GM12874 (cell line): Measurements from ENCODE around the gene TNIK.

ENCODE experiments used
- CTCF ChIP-seq: IDR thresholded peaks from 2 replicates; pipeline ENCODE4 v1.5.1; 2011; ENCODE audit warnings: low read depth, mild to moderate bottlenecking, control low read depth, low read length, moderate library complexity; ENCODE audit not compliant: insufficient read depth

Gene TNIK

GRCh38 chr3:171356251-171356650 lies 104.0 kb downstream of the TNIK start:
- no peak for TF ChIP-seq CTCF

GRCh38 chr3:171354706-171355582 lies 105.3 kb downstream of the TNIK start:
- no peak for TF ChIP-seq CTCF

GRCh38 chr3:171354049-171354705 lies 106.0 kb downstream of the TNIK start:
- no peak for TF ChIP-seq CTCF

- TF ChIP-seq CTCF, result no peak
Observed at GRCh38 chr3:171353423-171353822, 106.8 kb downstream of the TNIK start.

- no peak for TF ChIP-seq CTCF
Observed at GRCh38 chr3:171352387-171352935, 107.7 kb downstream of the TNIK start.

- no peak for TF ChIP-seq CTCF
Observed at GRCh38 chr3:171351676-171352075, 108.5 kb downstream of the TNIK start.

- TF ChIP-seq CTCF, result no peak
Observed at GRCh38 chr3:171350364-171350763, 109.8 kb downstream of the TNIK start.
